ENCODE data around the gene AKAP12. TPM values are rescaled to one million over a fixed set of nuclear protein-coding genes. Genes with fewer than 3 reads are reported as not detected.
"Not testable (repeated sequence)": the region's sequence is repeated elsewhere in the genome, so short reads cannot be mapped to it uniquely, and the experiment has no call there.

Gene AKAP12
- total and polyA plus RNA-seq, 3 experiments from 2014 or later = 0.03 to 1.3 (median 1.1) TPM

DNA sequence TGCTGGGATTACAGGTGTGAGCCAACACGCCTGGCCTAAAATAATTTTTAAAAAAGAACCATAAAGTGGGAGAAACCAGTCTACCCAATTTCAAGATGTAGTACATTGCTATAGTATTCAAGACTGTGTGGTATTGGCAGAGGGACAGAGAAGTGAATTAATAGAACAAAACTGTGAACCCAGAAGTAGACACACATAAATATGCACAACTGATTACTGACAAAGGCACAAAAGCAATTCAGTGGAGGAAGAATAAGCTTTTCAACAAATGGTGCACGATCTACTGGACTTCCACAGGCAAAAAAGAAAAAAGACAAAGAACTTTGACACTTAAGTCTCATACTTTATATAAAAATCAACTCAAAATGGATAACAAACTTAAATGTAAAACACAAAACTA lies 136.1 kb downstream of the AKAP12 start:
- Mint-ChIP-seq H3K27me3 (no peaks in the 10 kb centered on the region), H3K4me3 (peak overlapping the region in 6 of 7 donors; percentile 8 to 76 (median 48)), H3K4me1 (peaks cover 82 to 94% (median 94%) of the 10 kb centered on the region in 3 donors), H3K36me3 (peaks cover 6 to 25% (median 8%) of the 10 kb centered on the region in 3 donors), H3K9me3 (peaks cover 0 to 2% (median 0%) of the 10 kb centered on the region in 5 donors), H3K27ac (peak overlapping the region; percentile 24 to 91 (median 82))
- no peak for DNase-seq
- ChIA-PET POLR2A (interaction anchor here (4.9 kb wide), 1 partner anchor 14 kb away, joined by 54 read pairs; no protein-coding TSS in a partner anchor), CTCF (interaction anchor here (1.4 to 3.8 kb wide), 3 partner anchors 13 to 30 kb away, joined by 3 to 14 read pairs (median 4); no protein-coding TSS in a partner anchor)
- Histone ChIP-seq H3K9me3 (ENCODE audit: low read length) (no peaks in the 10 kb centered on the region), H3K4me3 (ENCODE audit: low read length) (no peak overlapping the region), H3K36me3 (ENCODE audit: insufficient read depth, low read length) (peaks cover 10% of the 10 kb centered on the region), H3K4me1 (ENCODE audit: insufficient read depth, low read length) (peaks cover 81% of the 10 kb centered on the region), H3K27ac (ENCODE audit: low read depth, low read length) (no peak overlapping the region), H3K27me3 (ENCODE audit: insufficient read depth, low read length, poor library complexity, severe bottlenecking) (no peaks in the 10 kb centered on the region)

DNA sequence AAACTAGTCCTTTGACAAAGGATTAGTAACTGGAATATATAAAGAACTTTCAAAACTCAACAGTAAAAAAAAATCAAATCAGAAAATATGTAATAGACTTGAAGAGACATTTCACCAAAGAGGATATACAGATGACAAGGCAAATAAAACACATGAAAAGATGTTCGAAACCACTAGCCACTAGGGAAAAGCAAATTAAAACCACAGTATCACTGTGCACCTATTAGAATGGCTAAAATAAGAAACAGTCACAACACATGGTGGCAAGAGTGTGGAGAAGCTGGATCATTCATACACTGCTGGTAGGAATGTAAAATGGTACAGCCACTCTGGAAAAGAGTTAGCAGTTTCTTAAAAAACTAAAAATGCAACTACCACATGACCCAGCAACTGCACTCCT lies 136.7 kb downstream of the AKAP12 start:
- Histone ChIP-seq H3K36me3 (ENCODE audit: insufficient read depth, low read length) (peaks cover 4% of the 10 kb centered on the region), H3K9me3 (ENCODE audit: low read length) (no peaks in the 10 kb centered on the region), H3K4me3 (ENCODE audit: low read length) (no peak overlapping the region), H3K4me1 (ENCODE audit: insufficient read depth, low read length) (peaks cover 84% of the 10 kb centered on the region), H3K27ac (ENCODE audit: low read depth, low read length) (no peak overlapping the region), H3K27me3 (ENCODE audit: insufficient read depth, low read length, poor library complexity, severe bottlenecking) (no peaks in the 10 kb centered on the region)
- peak overlapping the region; percentile 8 to 76 (median 53) for H3K4me3 Mint-ChIP-seq
- peaks cover 0 to 2% (median 0%) of the 10 kb centered on the region in 5 donors for H3K9me3 Mint-ChIP-seq
- DNase-seq = no peak
- POLR2A ChIA-PET = interaction anchor here (4.9 kb wide), 1 partner anchor 14 kb away, joined by 54 read pairs; no protein-coding TSS in a partner anchor
- H3K27ac Mint-ChIP-seq = peak overlapping the region; percentile 1 to 91 (median 82)
- CTCF ChIA-PET = interaction anchor here (1.2 to 3.8 kb wide), 4 partner anchors 8 to 14 kb away, joined by 3 to 14 read pairs (median 4); no protein-coding TSS in a partner anchor
- H3K27me3 Mint-ChIP-seq = no peaks in the 10 kb centered on the region
- peaks cover 81 to 94% (median 94%) of the 10 kb centered on the region in 3 donors for H3K4me1 Mint-ChIP-seq
- H3K36me3 Mint-ChIP-seq = peaks cover 5 to 19% (median 6%) of the 10 kb centered on the region in 3 donors

- H3K36me3 Mint-ChIP-seq = peaks cover 3 to 15% (median 6%) of the 10 kb centered on the region in 3 donors
- Histone ChIP-seq H3K36me3 (ENCODE audit: insufficient read depth, low read length) (no peaks in the 10 kb centered on the region), H3K4me1 (ENCODE audit: insufficient read depth, low read length) (peaks cover 82% of the 10 kb centered on the region), H3K4me3 (ENCODE audit: low read length) (no peak overlapping the region), H3K9me3 (ENCODE audit: low read length) (no peaks in the 10 kb centered on the region), H3K27ac (ENCODE audit: low read depth, low read length) (no peak overlapping the region), H3K27me3 (ENCODE audit: insufficient read depth, low read length, poor library complexity, severe bottlenecking) (no peaks in the 10 kb centered on the region)
- ChIA-PET CTCF (interaction anchor here (0.7 to 1.8 kb wide), 4 partner anchors 8 to 43 kb away, joined by 3 to 5 read pairs (median 4); no protein-coding TSS in a partner anchor), POLR2A (interaction anchor here (0.7 to 2.5 kb wide), 2 partner anchors 12 to 13 kb away, joined by 9 to 11 read pairs; no protein-coding TSS in a partner anchor)
- peaks cover 78 to 92% (median 91%) of the 10 kb centered on the region in 3 donors for H3K4me1 Mint-ChIP-seq
- peaks cover 0 to 2% (median 0%) of the 10 kb centered on the region in 5 donors for H3K9me3 Mint-ChIP-seq
- H3K4me3 Mint-ChIP-seq = peak overlapping the region in 4 of 7 donors; percentile 8 to 64 (median 29)
- H3K27ac Mint-ChIP-seq = peak overlapping the region in 5 of 8 donors; percentile 27 to 81 (median 49)
- no peaks in the 10 kb centered on the region for H3K27me3 Mint-ChIP-seq
- no peak for DNase-seq
Measured at GRCh38 chr6:151377095-151377494, 137.3 kb downstream of the AKAP12 start.

DNA sequence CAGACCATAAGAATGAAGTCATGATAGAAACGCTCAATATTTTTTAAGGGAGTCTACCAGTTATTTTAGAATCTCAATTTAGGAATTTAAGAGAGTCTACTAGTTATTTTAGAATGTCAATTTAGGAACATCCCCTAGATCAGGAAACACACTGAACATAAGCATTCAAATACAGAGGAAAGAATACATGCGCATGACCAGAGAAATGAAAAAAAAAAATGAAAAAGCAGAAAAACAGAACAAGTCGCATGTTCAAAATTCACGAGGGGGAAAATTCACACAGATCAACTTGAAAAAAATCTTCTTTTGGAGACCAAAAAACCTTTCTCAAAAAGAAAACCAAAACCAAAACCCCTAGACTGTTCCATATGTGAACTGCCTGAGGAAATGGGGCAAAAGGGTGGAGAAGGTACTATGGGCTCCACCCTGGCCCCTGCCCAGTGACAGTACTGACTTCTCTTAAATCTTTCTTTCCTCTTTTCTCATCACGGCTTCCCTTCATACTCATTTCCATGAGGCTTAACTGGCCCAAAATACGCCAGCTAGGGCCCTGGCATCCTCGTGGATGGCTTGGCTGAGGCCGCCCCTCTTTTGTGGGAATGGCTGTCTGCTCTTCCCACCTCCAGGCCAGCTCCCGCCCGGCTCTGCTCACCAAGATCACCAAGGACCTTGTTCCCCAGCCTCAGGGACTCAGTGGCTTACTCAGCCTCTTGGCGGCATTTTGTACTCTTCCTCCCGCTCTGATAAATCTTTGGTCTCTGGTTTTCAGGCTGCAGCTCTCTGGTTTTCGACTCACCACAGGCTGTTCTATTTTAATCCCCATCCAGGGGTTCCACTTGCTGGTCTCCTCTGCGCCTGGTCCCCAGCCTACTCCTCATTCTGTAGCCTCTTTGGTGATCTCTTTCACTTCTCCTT lies 140.4 kb downstream of the AKAP12 start:
- ChIA-PET CTCF (no interaction called here), POLR2A (interaction anchor here (0.8 kb wide), 1 partner anchor 10 kb away, joined by 4 read pairs; no protein-coding TSS in a partner anchor)
- no peaks in the 10 kb centered on the region for H3K27me3 ChIP-seq (ENCODE audit: insufficient read depth, low read length, poor library complexity, severe bottlenecking)
- Mint-ChIP-seq H3K9me3 (no peaks in the 10 kb centered on the region), H3K27ac (peak overlapping the region; percentile 95 to 99 (median 97)), H3K4me1 (peaks cover 66 to 79% (median 79%) of the 10 kb centered on the region in 3 donors), H3K27me3 (no peaks in the 10 kb centered on the region), H3K36me3 (peaks cover 0 to 14% (median 4%) of the 10 kb centered on the region in 3 donors), H3K4me3 (peak overlapping the region; percentile 83 to 91 (median 88))
- peak in 2 of 5 donors; percentile 36 to 47 for DNase-seq
- peak overlapping the region; percentile 66 for H3K27ac ChIP-seq (ENCODE audit: low read depth, low read length)
- H3K9me3 ChIP-seq (ENCODE audit: low read length) = no peaks in the 10 kb centered on the region
- peaks cover 74% of the 10 kb centered on the region for H3K4me1 ChIP-seq (ENCODE audit: insufficient read depth, low read length)
- peak overlapping the region; percentile 58 for H3K4me3 ChIP-seq (ENCODE audit: low read length)
- peaks cover 6% of the 10 kb centered on the region for H3K36me3 ChIP-seq (ENCODE audit: insufficient read depth, low read length)

DNA sequence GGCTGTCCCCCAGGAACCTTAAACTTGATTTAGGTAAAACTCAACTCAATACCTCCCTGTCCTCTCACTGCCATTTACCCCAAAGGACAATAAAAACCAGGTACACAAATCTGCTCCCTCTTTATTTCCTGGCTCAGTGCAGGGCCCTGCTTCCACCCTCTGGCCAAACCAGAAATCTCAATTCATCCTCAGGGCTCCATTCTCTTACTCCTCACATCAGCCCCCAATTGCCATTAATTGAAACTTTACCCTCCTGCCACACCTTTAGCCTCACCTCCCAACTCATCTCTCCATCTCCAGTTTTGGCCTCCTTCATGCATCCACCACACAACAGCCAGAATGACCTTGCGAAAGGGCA lies 141.1 kb downstream of the AKAP12 start:
- Mint-ChIP-seq H3K9me3 (no peaks in the 10 kb centered on the region), H3K27ac (peak overlapping the region; percentile 95 to 99 (median 97)), H3K36me3 (peaks cover 0 to 14% (median 4%) of the 10 kb centered on the region in 3 donors), H3K4me1 (peaks cover 68 to 79% (median 78%) of the 10 kb centered on the region in 3 donors), H3K4me3 (peak overlapping the region; percentile 83 to 91 (median 88)), H3K27me3 (no peaks in the 10 kb centered on the region)
- Histone ChIP-seq H3K4me1 (ENCODE audit: insufficient read depth, low read length) (peaks cover 75% of the 10 kb centered on the region), H3K36me3 (ENCODE audit: insufficient read depth, low read length) (peaks cover 6% of the 10 kb centered on the region), H3K9me3 (ENCODE audit: low read length) (no peaks in the 10 kb centered on the region), H3K27me3 (ENCODE audit: insufficient read depth, low read length, poor library complexity, severe bottlenecking) (no peaks in the 10 kb centered on the region), H3K27ac (ENCODE audit: low read depth, low read length) (peak overlapping the region; percentile 66), H3K4me3 (ENCODE audit: low read length) (peak overlapping the region; percentile 58)
- POLR2A ChIA-PET = interaction anchor here (0.8 to 1.5 kb wide), 2 partner anchors 9 to 10 kb away, joined by 4 read pairs; no protein-coding TSS in a partner anchor
- CTCF ChIA-PET = no interaction called here
- no peak for DNase-seq

DNA sequence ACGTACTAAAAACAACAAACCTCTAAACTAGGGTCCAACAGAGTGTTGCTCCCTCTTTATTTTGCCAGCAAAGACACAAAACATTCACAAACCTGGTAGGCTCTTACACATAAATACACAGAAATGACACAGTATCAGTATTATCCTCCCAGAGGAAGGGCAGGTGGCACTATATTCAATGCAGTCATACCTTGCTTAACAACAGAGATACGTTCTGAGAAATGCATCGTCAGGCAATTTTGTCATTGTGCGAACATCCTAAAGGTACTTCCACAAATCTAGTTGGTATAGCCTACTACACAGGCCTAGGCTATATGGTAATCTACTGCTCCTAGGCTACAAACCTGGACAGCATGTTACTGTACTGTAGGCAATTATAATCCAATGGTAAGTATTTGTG lies 142.0 kb downstream of the AKAP12 start:
- no peak for DNase-seq
- Histone ChIP-seq H3K36me3 (ENCODE audit: insufficient read depth, low read length) (peaks cover 6% of the 10 kb centered on the region), H3K27me3 (ENCODE audit: insufficient read depth, low read length, poor library complexity, severe bottlenecking) (no peaks in the 10 kb centered on the region), H3K4me1 (ENCODE audit: insufficient read depth, low read length) (peaks cover 72% of the 10 kb centered on the region), H3K9me3 (ENCODE audit: low read length) (no peaks in the 10 kb centered on the region), H3K27ac (ENCODE audit: low read depth, low read length) (no peak overlapping the region), H3K4me3 (ENCODE audit: low read length) (no peak overlapping the region)
- peak overlapping the region in 5 of 7 donors; percentile 32 to 88 (median 83) for H3K4me3 Mint-ChIP-seq
- H3K36me3 Mint-ChIP-seq = peaks cover 0 to 14% (median 4%) of the 10 kb centered on the region in 3 donors
- POLR2A ChIA-PET = interaction anchor here (0.6 to 1.5 kb wide), 2 partner anchors 9 to 804 kb away, joined by 3 to 4 read pairs; no protein-coding TSS in a partner anchor
- no peaks in the 10 kb centered on the region for H3K9me3 Mint-ChIP-seq
- CTCF ChIA-PET = no interaction called here
- H3K27ac Mint-ChIP-seq = peak overlapping the region; percentile 33 to 98 (median 82)
- no peaks in the 10 kb centered on the region for H3K27me3 Mint-ChIP-seq
- peaks cover 62 to 75% (median 75%) of the 10 kb centered on the region in 3 donors for H3K4me1 Mint-ChIP-seq

- H3K4me3 ChIP-seq (ENCODE audit: low read length); H3K36me3 ChIP-seq (ENCODE audit: insufficient read depth, low read length); H3K27me3 Mint-ChIP-seq; H3K9me3 ChIP-seq (ENCODE audit: low read length); H3K27ac Mint-ChIP-seq; DNase-seq; H3K27me3 ChIP-seq (ENCODE audit: insufficient read depth, low read length, poor library complexity, severe bottlenecking); H3K9me3 Mint-ChIP-seq; H3K27ac ChIP-seq (ENCODE audit: low read depth, low read length): not testable (repeated sequence)
- peaks cover 0 to 16% (median 4%) of the 10 kb centered on the region in 3 donors for H3K36me3 Mint-ChIP-seq
- H3K4me1 Mint-ChIP-seq = peaks cover 62 to 78% (median 78%) of the 10 kb centered on the region in 3 donors
- H3K4me1 ChIP-seq (ENCODE audit: insufficient read depth, low read length) = peaks cover 77% of the 10 kb centered on the region
- POLR2A ChIA-PET = interaction anchor here (0.6 to 1.5 kb wide), 3 partner anchors 8 to 803 kb away, joined by 3 to 4 read pairs (median 3); no protein-coding TSS in a partner anchor
- CTCF ChIA-PET = interaction anchor here (1.0 to 1.6 kb wide), 3 partner anchors 9 to 69 kb away, joined by 3 to 4 read pairs (median 3); partner anchors contain the start of gene RMND1
- peak overlapping the region in 1 of 7 donors; percentile 19 for H3K4me3 Mint-ChIP-seq
Measured at GRCh38 chr6:151382631-151383030, 142.9 kb downstream of the AKAP12 start.

Data from CD8-positive, alpha-beta memory T cell (primary cell).